GM21360 (cell line): ENCODE measurements around the gene CCL17.
"Not testable (repeated sequence)": the region's sequence is repeated elsewhere in the genome, so short reads cannot be mapped to it uniquely, and the experiment has no call there.

ENCODE experiments used
- ATAC-seq: cut with Tn5 transposase; IDR thresholded peaks from one replicate; pipeline ENCODE4 v1.9.1; 2021; ENCODE audit warnings: mild to moderate bottlenecking, moderate library complexity; ENCODE audit not compliant: unreplicated experiment

CCL17 gene

DNA sequence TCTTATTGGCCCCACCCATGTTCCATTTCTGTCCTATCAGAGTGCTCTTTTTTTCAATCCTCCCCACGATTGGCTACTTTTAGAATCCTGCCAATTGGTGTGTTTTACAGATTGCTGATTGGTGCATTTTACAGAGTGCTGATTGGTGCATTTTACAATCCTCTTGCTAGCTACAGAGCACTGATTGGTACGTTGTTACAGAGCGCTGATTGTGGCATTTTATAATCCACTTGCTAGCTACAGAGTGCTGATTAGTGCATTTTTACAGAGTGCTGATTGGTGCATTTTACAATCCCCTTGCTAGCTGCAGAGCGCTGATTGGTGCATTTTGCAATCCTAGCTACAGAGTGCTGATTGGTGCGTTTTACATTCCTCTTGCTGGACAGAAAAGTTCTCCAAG, 9.5 kb upstream of the CCL17 start:
- no peak for ATAC-seq

DNA sequence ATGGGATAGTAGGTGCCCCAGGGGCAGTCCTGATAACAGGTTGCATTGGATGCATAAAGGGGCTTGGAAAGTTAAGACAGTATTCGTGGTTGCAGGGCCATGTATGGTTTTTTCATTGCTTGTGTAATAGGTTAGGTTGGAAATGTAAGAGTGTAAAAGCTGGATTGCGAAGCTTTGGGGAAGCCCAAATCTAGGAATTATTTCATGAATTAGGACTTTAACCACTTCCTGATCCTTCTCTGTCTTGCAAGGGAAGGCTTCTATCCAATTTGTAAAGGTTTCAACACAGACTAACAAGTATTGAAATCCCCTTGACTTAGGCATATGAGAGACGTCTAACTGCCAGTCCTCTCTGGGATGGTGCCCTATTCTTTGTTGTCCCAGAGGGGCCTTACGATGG, 7.8 kb upstream of the CCL17 start:
- no peak for ATAC-seq

- not testable (repeated sequence) for ATAC-seq
Observed at GRCh38 chr16:57397493-57397892, 7.1 kb upstream of the CCL17 start.

GRCh38 chr16:57401943-57402640, 2.5 kb upstream of the CCL17 start:
- ATAC-seq = no peak

GRCh38 chr16:57405097-57405496, 530 bp downstream of the CCL17 start:
- ATAC-seq = no peak

GRCh38 chr16:57406881-57407280, 2.3 kb downstream of the CCL17 start:
- no peak for ATAC-seq

DNA sequence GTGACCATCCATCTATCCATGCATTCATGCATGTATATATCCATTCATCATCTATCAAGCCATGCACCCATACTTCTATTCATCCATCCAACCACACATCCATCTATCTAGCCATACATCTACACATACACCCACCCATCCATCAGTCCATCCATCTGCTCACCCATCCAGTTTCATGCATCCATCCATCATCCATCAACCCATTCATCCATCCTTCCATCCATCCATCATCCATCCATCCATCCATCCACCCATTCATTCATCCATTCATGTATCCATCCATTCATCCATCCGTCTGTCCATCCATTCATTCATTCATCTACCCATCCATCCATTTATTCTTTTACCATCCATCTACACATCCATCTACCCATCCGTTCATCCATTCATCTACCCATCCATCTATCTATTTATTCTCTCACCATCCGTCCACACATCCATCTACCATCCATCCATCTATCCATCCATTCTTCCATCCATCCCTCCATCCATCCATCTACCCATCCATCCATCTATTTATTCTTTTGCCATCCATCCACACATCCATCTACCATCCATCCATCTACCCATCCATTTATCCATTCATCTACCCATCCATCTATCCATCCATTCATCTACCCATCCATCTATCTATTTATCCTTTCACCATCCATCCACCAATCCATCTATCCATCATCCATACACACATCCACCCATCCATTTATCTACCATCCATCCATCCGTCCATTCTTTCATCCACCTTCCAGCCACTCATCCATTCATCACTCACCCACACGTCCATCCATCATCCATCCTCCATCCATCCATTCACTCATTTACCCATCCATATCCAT, 3.2 kb downstream of the CCL17 start:
- no peak for ATAC-seq

- ATAC-seq = no peak
Observed at GRCh38 chr16:57409065-57409464, 4.5 kb downstream of the CCL17 start.

GRCh38 chr16:57409870-57410587, 5.5 kb downstream of the CCL17 start:
- ATAC-seq = no peak

- ATAC-seq = no peak
Observed at GRCh38 chr16:57411362-57411976, 6.9 kb downstream of the CCL17 start.

GRCh38 chr16:57412584-57412983, 8.0 kb downstream of the CCL17 start:
- no peak for ATAC-seq

GRCh38 chr16:57413301-57413730, 8.7 kb downstream of the CCL17 start:
- ATAC-seq = peak; percentile 65

- ATAC-seq = no peak
Observed at GRCh38 chr16:57413733-57414132, 9.2 kb downstream of the CCL17 start.

- no peak for ATAC-seq
Observed at GRCh38 chr16:57416084-57416483, 11.5 kb downstream of the CCL17 start.

DNA sequence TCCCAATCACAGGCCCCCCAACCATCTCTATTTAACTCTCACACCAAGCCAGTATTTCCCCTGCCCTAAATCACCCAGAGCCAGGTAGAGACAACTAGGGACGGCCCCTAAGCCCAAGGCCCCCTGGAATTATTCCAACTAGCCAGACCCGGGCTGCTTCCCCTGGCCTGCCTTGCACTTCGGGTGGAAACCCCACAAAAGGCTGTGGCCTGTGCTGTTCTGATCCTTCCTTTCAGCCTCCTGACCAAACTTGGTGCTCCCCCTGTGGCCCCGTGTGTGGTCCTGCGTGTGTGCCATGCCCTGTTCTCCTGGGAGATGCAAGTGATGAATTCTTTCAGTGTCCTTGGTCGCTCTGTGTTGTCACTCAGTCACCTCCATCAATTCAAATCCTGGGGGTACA, 14.9 kb downstream of the CCL17 start:
- no peak for ATAC-seq

DNA sequence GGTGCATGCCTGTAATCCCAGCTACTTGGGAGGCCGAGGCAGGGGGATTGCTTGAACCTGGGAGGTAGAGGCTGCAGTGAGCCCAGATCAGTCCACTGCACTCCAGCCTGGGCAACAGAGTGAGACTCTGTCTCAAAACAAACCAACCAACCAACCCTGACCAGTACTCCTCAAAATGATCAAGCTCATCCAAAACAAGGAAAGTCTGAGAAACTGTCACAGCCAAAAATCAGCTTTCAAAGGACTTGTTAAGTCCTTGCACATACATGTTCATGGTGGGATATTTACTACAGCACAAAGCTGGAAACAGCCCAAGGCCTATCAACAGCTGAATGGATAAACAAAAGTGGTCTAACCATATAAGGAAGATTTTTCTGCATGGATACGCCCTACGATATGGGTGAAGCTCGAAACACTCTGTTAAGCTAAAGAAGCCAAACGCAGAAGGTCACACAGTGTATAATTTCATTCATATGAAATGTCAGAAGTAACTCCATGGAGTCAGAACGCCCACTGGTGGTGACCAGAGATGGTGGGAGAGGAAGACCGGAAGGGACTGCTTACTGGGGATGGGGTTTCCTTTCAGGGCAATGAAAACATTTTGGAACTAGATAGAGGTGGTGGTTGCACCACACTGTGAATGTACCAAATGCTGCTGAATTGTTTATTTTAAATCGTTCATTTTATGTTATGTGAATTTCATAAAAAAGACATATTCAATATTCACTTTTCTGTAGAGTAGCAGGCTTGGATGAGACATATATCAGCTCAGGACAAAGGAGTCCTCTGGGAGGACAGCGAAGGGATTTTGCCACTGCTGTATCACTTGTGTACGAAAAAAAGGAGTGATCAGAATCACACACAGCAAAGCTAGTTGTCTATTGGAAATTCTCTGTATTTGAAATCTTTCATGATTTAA, 17.7 kb downstream of the CCL17 start:
- ATAC-seq = no peak

DNA sequence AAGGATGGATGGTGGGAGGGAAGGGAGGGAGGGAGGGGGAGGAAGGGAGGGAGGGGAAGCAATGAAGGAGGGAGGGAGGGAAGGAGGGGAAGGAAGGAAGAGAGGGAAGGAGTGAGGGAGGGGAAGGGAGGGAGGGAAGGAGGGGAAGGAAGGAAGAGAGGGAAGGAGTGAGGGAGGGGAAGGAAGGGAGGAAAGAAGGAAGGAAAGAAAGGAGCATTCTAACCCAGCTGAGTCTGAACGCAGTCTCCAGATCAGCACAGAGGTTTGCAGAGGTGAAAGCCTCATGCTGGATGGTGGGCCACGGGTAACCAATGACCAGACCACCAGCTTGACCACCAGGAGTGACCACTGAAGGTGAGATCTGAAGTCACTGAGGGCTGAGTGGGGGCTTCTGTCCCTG, 18.6 kb downstream of the CCL17 start:
- no peak for ATAC-seq

- ATAC-seq = no peak
Observed at GRCh38 chr16:57424583-57424982, 20.0 kb downstream of the CCL17 start.

DNA sequence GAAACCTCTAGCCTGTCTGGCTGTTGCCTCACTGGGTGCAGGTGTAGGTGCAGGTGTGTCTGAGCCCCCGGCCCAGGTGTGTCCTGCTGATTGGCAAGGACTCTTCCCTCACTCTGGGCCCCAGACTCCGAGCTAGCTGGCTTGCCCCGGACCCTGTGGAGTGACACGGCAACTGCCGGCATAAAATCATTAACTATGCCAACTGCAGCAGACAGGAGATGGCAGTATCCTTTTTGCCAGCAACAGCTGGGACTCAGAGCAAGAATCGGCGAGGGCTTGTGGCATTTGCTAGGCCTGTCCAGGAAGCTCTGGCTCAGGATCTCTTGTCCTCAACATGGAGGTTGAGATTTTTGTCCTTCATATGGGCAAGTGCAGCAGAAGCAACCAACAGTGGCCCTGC, 21.8 kb downstream of the CCL17 start:
- ATAC-seq = no peak

GRCh38 chr16:57427307-57427706, 22.7 kb downstream of the CCL17 start:
- ATAC-seq = no peak
